HEK293T (cell line): ENCODE data around the gene MLX.

Experiments used
- FOXK2 ChIP-seq: fragments of 450-650 bp; IDR thresholded peaks from 2 replicates; pipeline ENCODE4 v1.6.1; 2016; ENCODE audit warnings: mild to moderate bottlenecking
- FOXM1 ChIP-seq: fragments of 450-650 bp; IDR thresholded peaks from 2 replicates; pipeline ENCODE4 v1.6.1; 2017; ENCODE audit warnings: mild to moderate bottlenecking, borderline replicate concordance
- PKNOX1 ChIP-seq: fragments of 450-650 bp; IDR thresholded peaks from 2 replicates; pipeline ENCODE4 v1.6.1; 2016
- SP1 ChIP-seq: fragments of 450-650 bp; IDR thresholded peaks from 2 replicates; pipeline ENCODE4 v1.6.1; 2017

- TF ChIP-seq SP1 (no peak), PKNOX1 (no peak), FOXM1 (no peak), FOXK2 (no peak)
Observed at GRCh38 chr17:42522263-42522790, 44.6 kb upstream of the MLX start.
